RKO (cell line): ENCODE data around the gene GRIFIN.

Experiments used
- DNase-seq: peaks from one replicate; pipeline ENCODE4 v3.0.0-alpha.2; 2016; ENCODE audit warnings: low spot score

Gene GRIFIN

DNA sequence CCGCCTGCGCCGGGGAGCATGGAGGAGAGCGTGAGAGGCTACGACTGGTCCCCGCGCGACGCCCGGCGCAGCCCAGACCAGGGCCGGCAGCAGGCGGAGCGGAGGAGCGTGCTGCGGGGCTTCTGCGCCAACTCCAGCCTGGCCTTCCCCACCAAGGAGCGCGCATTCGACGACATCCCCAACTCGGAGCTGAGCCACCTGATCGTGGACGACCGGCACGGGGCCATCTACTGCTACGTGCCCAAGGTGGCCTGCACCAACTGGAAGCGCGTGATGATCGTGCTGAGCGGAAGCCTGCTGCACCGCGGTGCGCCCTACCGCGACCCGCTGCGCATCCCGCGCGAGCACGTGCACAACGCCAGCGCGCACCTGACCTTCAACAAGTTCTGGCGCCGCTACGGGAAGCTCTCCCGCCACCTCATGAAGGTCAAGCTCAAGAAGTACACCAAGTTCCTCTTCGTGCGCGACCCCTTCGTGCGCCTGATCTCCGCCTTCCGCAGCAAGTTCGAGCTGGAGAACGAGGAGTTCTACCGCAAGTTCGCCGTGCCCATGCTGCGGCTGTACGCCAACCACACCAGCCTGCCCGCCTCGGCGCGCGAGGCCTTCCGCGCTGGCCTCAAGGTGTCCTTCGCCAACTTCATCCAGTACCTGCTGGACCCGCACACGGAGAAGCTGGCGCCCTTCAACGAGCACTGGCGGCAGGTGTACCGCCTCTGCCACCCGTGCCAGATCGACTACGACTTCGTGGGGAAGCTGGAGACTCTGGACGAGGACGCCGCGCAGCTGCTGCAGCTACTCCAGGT is 43.1 kb downstream of the GRIFIN start:
- DNase-seq: no peak

- peak; percentile 24 for DNase-seq
Observed at GRCh38 chr7:2431260-2431867, 44.8 kb downstream of the GRIFIN start.

DNA sequence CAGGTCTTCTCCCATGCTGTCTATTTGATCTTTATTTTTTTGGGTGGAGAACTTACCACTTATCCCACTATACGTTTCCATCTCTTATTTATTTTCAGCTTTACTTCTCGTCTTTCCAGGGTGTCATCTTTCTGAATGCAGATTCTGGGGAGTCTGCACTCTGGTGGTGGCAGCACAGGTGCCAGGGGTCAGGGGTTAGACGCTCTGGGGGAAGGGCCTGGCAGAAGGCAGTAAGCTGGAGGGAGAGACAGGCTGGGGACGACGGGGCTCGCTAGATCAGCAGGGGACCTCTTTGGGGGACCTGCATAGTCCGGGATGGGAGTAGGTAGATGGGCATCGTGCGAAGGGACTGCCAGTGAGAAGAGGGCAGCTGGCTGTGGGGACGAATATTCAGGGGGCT is 50.4 kb downstream of the GRIFIN start:
- DNase-seq: no peak
